HG02678 (cell line): ENCODE measurements around the gene KPNA1.
A peak's percentile ranks its signal among the peaks of the same experiment; 100 is the strongest.

Source experiments
- ATAC-seq: cut with Tn5 transposase; IDR thresholded peaks from one replicate; pipeline ENCODE4 v1.9.1; 2021; ENCODE audit warnings: mild to moderate bottlenecking, moderate library complexity; ENCODE audit not compliant: unreplicated experiment

Gene KPNA1

GRCh38 chr3:122514123-122515019 lies at the start of gene KPNA1:
Gene KPNA1 (minus strand): TSS chr3:122514939. CDS start chr3:122496565, 18,374 bp downstream.
- ATAC-seq = peak; percentile 85

GRCh38 chr3:122564155-122564912 lies 49.6 kb upstream of the KPNA1 start, which contains the start of the genes DTX3L and PARP9:
Gene DTX3L (plus strand): TSS chr3:122564338. CDS start chr3:122564427, 89 bp downstream.
Gene PARP9 (minus strand): TSS chr3:122564300. CDS start chr3:122559620, 4,680 bp downstream.
- peak; percentile 70 for ATAC-seq

DNA sequence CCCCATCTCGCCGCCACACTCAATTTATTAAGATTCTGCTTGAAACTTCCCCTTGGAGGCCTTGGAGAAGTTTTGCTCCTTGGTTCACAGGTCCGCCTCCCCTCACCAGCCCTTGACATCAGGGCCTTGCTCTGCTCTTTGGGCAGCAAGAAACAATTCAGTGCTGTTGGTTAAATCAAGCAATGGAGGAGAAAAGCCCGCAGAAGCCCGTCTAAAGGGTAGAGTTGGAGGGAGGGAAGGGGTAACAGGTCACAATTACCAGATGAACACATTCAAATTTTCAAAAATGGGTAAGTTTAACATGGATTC lies 48.9 kb upstream of the KPNA1 start:
- ATAC-seq = peak; percentile 4

DNA sequence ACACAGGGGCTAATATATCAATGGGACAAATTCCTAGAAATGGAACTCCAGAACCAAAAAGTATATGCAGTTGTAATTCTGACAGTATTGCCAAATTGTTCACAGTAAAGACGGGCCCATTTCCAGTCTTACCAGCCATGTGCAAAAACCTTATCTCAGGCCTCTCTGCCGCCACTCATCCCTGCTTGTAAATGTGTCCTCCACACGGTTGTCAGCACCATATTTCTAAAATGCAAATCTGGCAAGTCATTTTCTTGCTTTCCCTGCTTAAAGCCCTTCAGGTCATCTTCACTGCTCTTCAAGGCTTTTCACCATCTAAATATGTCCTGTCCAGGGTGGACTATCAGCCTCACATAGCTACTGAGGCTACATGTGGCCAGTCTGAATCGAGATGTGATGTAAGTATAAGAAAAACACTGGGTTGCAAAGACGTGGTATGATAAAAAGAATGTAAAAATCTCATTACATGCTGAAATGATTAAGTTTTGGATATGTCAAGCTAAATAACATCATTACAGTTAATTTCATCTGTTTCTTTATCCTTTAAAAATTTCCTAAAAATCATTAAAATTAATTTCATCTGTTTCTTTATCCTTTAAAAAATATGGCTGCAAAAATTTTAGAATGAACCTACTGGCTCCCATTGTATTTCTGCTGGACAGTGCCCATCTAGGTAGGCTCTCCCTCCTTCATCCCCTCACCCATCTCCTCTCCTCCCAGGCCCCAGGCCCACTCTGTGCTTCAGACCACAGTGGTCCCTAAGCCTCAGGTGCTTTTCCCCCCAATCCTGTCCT lies 48.4 kb upstream of the KPNA1 start:
- no peak for ATAC-seq

DNA sequence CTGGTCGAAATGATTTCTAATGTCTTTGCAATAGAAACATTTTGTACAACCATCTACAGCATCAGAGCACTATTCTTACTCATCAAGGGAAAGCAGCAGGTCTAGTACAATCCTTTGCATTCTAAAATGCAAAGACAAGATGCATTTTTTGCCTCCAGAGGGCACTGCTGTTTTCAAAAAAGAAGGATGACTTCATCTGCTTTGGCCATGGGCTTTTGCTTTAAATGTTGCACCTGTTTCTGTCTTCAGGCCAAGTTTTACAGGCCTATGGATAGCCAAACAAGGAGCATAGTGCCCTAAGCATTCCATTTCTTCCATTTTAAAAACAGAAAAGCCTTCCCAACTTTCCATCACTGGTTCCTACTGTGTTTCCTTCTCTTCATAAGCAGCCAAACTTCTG lies 45.9 kb upstream of the KPNA1 start:
- peak; percentile 35 for ATAC-seq

DNA sequence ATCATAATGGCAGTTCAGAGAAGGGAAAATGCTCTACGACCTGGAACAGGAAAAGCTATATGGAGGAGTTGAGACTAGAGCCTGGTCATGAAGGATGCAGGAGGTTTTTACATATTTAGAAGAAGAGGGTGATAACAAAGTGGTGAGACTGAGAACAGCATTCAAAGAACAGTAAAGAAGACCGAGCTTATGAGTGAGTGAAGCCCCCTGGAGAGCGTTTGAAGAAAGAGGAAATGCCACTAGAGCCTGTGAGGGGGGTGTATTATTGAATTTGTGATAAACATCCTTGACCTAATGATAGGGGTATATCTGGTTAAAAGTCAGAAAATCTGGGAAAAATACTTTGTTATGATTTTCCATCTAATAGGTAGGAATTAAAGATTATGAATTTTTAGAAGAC lies 45.2 kb upstream of the KPNA1 start:
- no peak for ATAC-seq

GRCh38 chr3:122558605-122559004 lies 43.9 kb upstream of the KPNA1 start:
- ATAC-seq = no peak

DNA sequence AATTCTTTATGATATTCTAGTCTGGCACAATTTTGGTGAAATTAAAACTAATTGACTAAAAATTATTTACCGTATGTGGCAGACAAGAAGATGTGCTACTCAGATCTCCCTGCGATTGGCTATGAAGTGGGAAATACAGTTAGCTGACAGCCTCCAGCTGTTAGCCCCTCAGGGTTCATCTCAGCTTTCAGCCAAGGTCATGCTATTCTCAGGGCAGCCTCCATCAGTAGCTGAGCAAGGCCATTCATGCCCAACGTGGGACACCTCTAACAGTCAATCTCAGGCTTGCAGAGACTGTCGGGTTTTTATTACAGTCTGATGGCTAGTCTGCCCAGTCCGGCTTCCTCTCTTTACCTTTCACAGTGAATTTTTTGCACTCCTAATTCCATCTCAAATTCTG lies 42.6 kb upstream of the KPNA1 start:
- no peak for ATAC-seq

- ATAC-seq = no peak
These were observed 40.7 kb upstream of the KPNA1 start for GRCh38 chr3:122555275-122556071.

GRCh38 chr3:122553171-122553570 lies 38.4 kb upstream of the KPNA1 start:
- no peak for ATAC-seq

- ATAC-seq = no peak
These were observed 33.9 kb upstream of the KPNA1 start for GRCh38 chr3:122548619-122549018.

GRCh38 chr3:122548076-122548475 lies 33.3 kb upstream of the KPNA1 start:
- no peak for ATAC-seq

DNA sequence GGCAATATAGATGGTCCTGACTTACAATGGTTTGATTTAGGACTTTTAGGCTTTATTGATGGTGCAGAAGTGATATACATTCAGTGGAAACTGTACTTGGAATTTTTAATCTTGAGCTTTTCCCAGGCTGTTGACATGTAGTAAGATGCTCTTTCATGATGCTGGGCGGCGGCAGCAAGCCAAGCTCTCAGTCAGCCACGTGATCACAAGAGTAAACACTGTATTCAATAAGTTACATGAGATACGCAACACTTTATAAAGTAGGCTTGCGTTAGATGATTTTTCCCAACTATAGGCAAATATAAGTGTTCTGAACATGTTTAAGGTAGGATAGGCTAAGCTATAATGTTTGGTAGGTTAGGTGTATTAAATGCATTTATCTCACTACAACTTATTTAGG lies 31.4 kb upstream of the KPNA1 start:
- ATAC-seq = no peak

DNA sequence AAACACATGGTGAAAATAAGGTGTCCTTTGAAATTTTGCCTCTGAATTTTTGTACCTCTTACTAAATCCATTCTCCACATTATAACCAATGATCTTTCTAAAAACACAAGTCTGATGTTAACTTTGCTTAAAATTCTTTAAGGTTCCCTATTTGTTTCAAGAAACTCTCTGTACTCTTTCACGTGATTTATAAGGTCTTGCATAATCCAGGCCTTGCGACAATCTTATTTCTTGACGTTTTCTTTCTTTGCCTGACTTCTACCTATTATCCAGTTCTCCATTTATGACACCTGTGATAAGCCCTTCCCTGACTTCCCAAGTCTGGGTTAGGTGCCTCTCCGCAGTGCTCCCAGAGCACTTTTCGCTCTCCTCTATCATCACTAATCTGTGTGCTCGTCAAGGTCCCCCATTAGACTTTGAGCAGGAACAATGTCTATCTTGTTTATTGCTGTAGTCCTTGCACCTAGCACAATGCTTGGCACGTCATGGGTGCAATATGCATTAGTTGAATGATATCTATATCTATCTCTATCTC lies 24.3 kb upstream of the KPNA1 start:
- ATAC-seq = no peak

GRCh38 chr3:122536632-122537001 lies 21.9 kb upstream of the KPNA1 start:
- no peak for ATAC-seq

GRCh38 chr3:122535964-122536631 lies 21.4 kb upstream of the KPNA1 start:
- no peak for ATAC-seq

- peak; percentile 100 for ATAC-seq
These were observed 19.2 kb upstream of the KPNA1 start for GRCh38 chr3:122533931-122534334.

- no peak for ATAC-seq
These were observed 18.7 kb upstream of the KPNA1 start for GRCh38 chr3:122533480-122533879.

- no peak for ATAC-seq
These were observed 15.4 kb upstream of the KPNA1 start for GRCh38 chr3:122530164-122530563.

- no peak for ATAC-seq
These were observed 8.6 kb upstream of the KPNA1 start for GRCh38 chr3:122523317-122523716.
